ENCODE measurements around the gene PSMB5.

Gene PSMB5

GRCh38 chr14:22997676-22998323, 36.9 kb downstream of the PSMB5 start:
- H3K4me3 Mint-ChIP-seq, result no peak overlapping the region
- H3K9me3 Mint-ChIP-seq, result no peaks in the 10 kb centered on the region
- DNase-seq (ENCODE audit: low spot score in 2 of 2) (no peak), ATAC-seq (replicated peaks; ENCODE audit: extremely low read depth, poor library complexity, severe bottlenecking) (no peak)
- H3K4me1 Mint-ChIP-seq, result peaks cover 4% of the 10 kb centered on the region
- H3K27me3 Mint-ChIP-seq, result no peaks in the 10 kb centered on the region
- no peak overlapping the region for H3K27ac Mint-ChIP-seq (ENCODE audit: low read depth)
- H3K36me3 Mint-ChIP-seq (ENCODE audit: insufficient read depth), result no peaks in the 10 kb centered on the region

DNA sequence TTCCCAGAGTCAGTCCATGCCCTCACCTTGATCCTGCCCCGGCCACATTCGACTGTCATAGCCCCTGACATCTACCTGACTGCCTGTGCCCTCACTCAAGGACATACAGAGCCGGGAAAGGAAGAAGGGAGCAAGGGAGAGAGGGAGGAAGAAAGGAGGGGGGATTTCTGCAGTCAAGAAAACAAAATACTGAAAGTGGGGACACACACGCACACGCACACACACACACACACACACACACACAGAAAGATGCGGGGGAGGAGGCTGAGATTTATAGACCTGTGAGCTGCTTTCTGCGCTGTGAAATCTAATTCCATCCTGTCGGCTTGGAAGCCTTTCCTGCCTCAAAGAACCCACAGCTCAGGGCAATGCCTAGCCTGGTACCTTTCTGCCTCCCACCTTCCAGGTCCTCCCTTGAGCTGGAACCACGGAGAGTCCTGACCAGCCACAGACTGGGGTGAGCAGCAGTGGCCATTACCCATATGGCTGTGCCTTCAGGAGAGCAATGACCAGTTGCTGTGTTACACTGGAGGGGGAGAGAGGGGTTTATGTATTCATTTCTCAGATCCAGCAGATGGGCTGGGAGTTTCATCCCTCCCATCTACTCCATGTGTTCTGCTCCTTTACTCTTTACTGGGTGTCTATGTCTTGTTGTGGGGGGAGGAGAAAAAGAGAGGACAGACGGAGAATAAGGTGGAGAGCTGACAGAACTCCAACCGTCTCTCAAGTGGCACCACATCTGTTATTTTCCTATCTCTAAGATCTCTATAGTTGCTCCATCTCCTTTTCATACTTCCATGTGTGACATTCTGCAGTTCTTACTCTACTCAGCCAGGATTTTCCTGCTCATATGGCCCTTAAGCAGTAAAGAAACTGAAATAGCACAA, 37.7 kb downstream of the PSMB5 start:
- ATAC-seq (replicated peaks; ENCODE audit: extremely low read depth, poor library complexity, severe bottlenecking) (no peak), DNase-seq (ENCODE audit: low spot score in 2 of 2) (no peak)
- Mint-ChIP-seq H3K4me1 (peaks cover 4% of the 10 kb centered on the region), H3K27me3 (no peaks in the 10 kb centered on the region), H3K27ac (ENCODE audit: low read depth) (no peak overlapping the region), H3K4me3 (no peak overlapping the region), H3K9me3 (no peaks in the 10 kb centered on the region), H3K36me3 (ENCODE audit: insufficient read depth) (no peaks in the 10 kb centered on the region)

DNA sequence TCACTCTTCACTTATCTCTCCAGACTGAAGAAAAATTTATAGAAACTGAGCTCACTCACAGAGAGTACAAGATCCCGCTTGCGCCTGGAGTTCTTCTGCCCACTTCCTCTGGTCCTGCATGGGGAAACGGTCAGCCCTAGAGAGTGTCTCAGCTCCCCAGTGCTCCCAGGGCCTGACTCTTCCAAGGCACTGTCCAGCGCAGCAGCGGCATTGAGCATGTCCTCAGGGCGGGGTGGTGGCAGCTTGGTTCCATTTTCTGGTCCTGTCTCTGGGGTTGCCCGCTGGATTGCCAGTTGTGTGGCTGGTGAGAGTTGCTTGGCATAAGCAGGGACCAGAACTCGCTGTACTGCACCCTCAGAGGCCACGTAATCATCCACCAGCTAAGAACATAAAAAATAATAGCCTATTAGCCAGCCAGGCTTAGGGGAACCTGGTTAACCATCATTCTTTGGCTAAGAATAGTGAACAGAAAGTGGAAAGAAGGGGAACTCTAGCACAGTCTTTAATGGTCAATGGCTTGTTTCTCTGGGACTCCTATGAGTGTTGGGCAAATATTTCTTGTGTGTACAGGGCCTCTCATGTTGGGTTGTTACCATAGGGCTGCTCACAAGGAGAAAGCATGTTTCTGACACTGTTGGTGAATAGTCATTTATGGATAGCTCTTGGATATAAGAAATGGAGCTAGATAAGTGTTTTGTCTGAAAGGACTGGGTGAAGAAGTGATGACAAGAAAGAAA, 38.6 kb downstream of the PSMB5 start:
- Mint-ChIP-seq H3K4me3 (no peak overlapping the region), H3K27ac (ENCODE audit: low read depth) (no peak overlapping the region), H3K9me3 (no peaks in the 10 kb centered on the region), H3K4me1 (peaks cover 4% of the 10 kb centered on the region), H3K36me3 (ENCODE audit: insufficient read depth) (no peaks in the 10 kb centered on the region), H3K27me3 (no peaks in the 10 kb centered on the region)
- no peak for ATAC-seq (replicated peaks; ENCODE audit: extremely low read depth, poor library complexity, severe bottlenecking)
- DNase-seq (ENCODE audit: low spot score in 2 of 2), result no peak

DNA sequence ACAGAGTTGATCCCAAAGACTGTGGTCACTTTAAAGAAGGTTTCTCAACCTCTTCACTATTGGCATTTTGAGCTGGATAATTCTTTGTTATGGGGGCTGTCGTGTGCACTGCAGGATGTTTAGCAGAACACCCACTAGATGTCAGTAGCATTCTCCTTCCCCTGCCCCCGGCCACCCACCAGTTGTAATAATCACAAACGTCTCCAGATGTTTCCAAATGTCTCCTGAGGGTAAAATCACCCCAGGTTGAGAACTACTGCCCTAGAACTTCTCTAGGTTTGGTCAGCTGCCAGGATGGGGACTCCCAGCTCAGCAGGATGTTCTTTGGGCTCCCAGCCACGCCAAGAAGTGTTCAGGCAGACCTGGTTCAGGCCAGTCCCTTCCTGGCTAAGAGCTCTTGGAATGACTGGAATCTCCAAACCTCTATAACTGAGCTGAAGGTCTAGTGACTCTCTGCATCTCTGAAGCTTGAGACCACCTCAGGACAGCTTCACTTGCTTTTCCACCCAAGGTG, 39.9 kb downstream of the PSMB5 start:
- ATAC-seq (replicated peaks; ENCODE audit: extremely low read depth, poor library complexity, severe bottlenecking), result peak; percentile 58
- Mint-ChIP-seq H3K4me3 (no peak overlapping the region), H3K9me3 (no peaks in the 10 kb centered on the region), H3K27me3 (no peaks in the 10 kb centered on the region), H3K4me1 (peaks cover 4% of the 10 kb centered on the region), H3K27ac (ENCODE audit: low read depth) (no peak overlapping the region), H3K36me3 (ENCODE audit: insufficient read depth) (no peaks in the 10 kb centered on the region)
- no peak for DNase-seq (ENCODE audit: low spot score in 2 of 2)

DNA sequence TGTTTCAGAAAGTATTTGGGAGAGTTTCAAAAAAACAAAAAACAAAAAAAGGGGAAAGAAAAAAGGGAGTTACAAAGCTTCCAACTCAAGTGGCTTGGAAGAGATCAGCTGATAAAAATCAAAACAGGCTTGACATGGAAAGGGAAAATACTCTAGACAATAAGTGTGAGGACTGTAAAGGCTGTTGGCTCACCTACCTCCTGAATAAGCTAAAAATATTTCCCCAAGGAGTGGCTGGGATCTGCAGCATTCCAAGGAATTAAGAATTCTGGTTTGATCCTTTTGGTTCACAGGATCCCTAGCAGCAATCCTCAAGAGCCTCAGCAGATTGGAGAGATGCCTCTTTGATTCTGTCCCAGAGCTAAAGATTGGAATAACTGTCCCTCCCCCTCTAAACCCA, 41.2 kb downstream of the PSMB5 start:
- H3K4me3 Mint-ChIP-seq, result no peak overlapping the region
- H3K4me1 Mint-ChIP-seq, result peaks cover 4% of the 10 kb centered on the region
- H3K9me3 Mint-ChIP-seq, result no peaks in the 10 kb centered on the region
- DNase-seq (ENCODE audit: low spot score in 2 of 2) (no peak), ATAC-seq (replicated peaks; ENCODE audit: extremely low read depth, poor library complexity, severe bottlenecking) (no peak)
- no peaks in the 10 kb centered on the region for H3K36me3 Mint-ChIP-seq (ENCODE audit: insufficient read depth)
- H3K27me3 Mint-ChIP-seq, result no peaks in the 10 kb centered on the region
- no peak overlapping the region for H3K27ac Mint-ChIP-seq (ENCODE audit: low read depth)

GRCh38 chr14:22991852-22992251, 42.8 kb downstream of the PSMB5 start:
- H3K9me3 Mint-ChIP-seq, result no peaks in the 10 kb centered on the region
- H3K4me1 Mint-ChIP-seq, result peaks cover 4% of the 10 kb centered on the region
- H3K36me3 Mint-ChIP-seq (ENCODE audit: insufficient read depth), result no peaks in the 10 kb centered on the region
- DNase-seq (ENCODE audit: low spot score in 2 of 2) (no peak), ATAC-seq (replicated peaks; ENCODE audit: extremely low read depth, poor library complexity, severe bottlenecking) (no peak)
- H3K4me3 Mint-ChIP-seq, result no peak overlapping the region
- H3K27ac Mint-ChIP-seq (ENCODE audit: low read depth), result no peak overlapping the region
- H3K27me3 Mint-ChIP-seq, result no peaks in the 10 kb centered on the region

GRCh38 chr14:22987291-22987690, 47.4 kb downstream of the PSMB5 start:
- H3K27me3 Mint-ChIP-seq, result no peaks in the 10 kb centered on the region
- H3K4me1 Mint-ChIP-seq, result no peaks in the 10 kb centered on the region
- H3K4me3 Mint-ChIP-seq, result no peak overlapping the region
- H3K36me3 Mint-ChIP-seq (ENCODE audit: insufficient read depth), result peaks cover 2% of the 10 kb centered on the region
- no peak for ATAC-seq (replicated peaks; ENCODE audit: extremely low read depth, poor library complexity, severe bottlenecking)
- no peaks in the 10 kb centered on the region for H3K9me3 Mint-ChIP-seq
- DNase-seq (ENCODE audit: low spot score in 2 of 2), result no peak
- no peak overlapping the region for H3K27ac Mint-ChIP-seq (ENCODE audit: low read depth)

DNA sequence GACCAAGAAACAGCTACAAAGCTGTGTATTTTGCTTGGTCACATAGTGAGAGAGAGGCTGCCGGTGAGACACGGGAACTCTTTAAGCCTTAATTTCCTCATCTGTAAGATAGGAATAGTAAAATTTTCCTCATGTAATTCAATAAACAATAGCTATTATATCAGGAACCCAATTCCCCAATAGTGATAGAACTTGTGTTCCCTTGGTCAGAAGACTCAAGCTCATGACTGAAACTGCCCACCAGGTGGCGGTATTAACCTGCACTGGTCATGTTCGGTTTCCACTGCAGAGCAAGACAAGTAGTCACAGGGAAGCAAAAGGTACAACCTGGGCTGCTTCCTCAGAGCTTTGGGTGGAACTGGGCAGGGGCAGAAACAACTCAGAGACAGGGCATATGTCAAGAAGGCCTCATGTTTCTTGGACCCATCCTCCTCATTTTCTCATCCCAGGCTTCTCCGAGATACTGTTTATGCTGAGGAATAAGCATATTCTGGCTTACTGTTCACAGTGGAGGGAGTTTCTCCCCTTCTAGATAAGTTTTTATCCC, 48.1 kb downstream of the PSMB5 start:
- H3K27me3 Mint-ChIP-seq, result no peaks in the 10 kb centered on the region
- H3K27ac Mint-ChIP-seq (ENCODE audit: low read depth), result no peak overlapping the region
- H3K9me3 Mint-ChIP-seq, result no peaks in the 10 kb centered on the region
- H3K4me3 Mint-ChIP-seq, result no peak overlapping the region
- peaks cover 2% of the 10 kb centered on the region for H3K36me3 Mint-ChIP-seq (ENCODE audit: insufficient read depth)
- DNase-seq (ENCODE audit: low spot score in 2 of 2) (peak; percentile 76 to 82), ATAC-seq (replicated peaks; ENCODE audit: extremely low read depth, poor library complexity, severe bottlenecking) (peak; percentile 66)
- no peaks in the 10 kb centered on the region for H3K4me1 Mint-ChIP-seq

DNA sequence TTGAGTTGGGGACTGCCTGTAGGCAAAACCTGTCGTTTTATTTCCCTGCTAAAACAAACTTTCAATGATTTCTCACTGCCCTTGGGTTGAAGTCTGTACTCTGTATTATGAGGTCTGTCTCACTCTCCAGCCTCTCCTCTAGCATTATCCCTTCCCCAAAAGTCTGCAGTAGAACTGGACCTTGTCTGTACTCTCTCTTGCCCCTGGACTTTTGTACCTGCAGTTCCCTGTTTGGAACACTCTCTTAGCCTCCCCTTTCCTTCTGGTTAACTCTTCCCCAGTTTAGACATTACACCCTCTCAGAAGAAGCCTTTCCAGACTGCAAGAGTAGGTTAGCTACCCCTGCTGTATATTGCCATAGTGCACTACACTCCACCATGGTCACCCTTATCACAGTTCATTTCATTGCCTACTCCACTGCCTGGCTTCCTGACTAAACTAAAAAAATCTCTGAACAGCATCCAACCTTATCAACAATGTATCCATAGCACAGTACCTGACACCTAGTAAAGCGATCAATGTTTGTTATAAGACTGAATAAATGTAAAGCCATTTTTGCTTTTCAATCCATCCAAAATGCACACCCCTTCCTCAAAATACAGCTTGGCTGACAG, 48.7 kb downstream of the PSMB5 start:
- Mint-ChIP-seq H3K36me3 (ENCODE audit: insufficient read depth) (peaks cover 2% of the 10 kb centered on the region), H3K27ac (ENCODE audit: low read depth) (no peak overlapping the region), H3K4me1 (no peaks in the 10 kb centered on the region), H3K9me3 (no peaks in the 10 kb centered on the region), H3K27me3 (no peaks in the 10 kb centered on the region), H3K4me3 (no peak overlapping the region)
- no peak for ATAC-seq (replicated peaks; ENCODE audit: extremely low read depth, poor library complexity, severe bottlenecking)
- DNase-seq (ENCODE audit: low spot score in 2 of 2), result no peak

DNA sequence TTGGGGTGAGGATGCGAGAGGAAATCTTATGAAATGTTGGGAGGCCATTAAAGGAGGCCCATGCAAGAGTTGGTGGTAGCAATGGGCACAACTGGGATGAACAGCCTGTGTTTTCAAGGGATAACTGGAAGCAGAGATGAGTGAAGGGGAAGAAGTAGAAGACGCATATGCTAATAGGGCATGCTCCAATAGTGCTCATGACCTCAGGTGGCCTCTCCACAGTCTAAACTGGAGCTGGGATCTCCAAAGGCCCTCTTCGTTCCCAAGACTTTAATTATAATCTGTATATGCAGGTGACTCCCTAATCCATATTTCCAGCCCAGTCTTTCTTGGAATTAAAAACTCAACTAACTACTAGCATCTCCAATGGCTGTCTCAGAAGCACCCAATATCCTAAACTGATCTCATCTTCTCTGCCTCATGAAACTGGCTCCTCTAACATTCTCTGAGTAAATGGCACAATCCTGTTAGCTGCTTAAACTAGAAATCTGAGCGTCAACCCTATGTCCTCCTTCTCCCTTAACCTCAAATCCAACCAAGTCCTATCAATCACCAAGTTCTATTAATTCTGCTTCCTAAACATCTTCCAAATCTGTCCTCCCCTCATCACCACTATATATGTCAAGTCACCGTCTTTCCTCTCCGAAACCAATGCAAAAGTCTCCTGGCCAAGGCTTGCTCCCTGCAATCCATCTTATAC, 49.6 kb downstream of the PSMB5 start:
- no peak for ATAC-seq (replicated peaks; ENCODE audit: extremely low read depth, poor library complexity, severe bottlenecking)
- H3K4me3 Mint-ChIP-seq, result no peak overlapping the region
- H3K36me3 Mint-ChIP-seq (ENCODE audit: insufficient read depth), result peaks cover 2% of the 10 kb centered on the region
- H3K4me1 Mint-ChIP-seq, result no peaks in the 10 kb centered on the region
- no peak for DNase-seq (ENCODE audit: low spot score in 2 of 2)
- H3K9me3 Mint-ChIP-seq, result no peaks in the 10 kb centered on the region
- peaks cover under 1% of the 10 kb centered on the region for H3K27me3 Mint-ChIP-seq
- no peak overlapping the region for H3K27ac Mint-ChIP-seq (ENCODE audit: low read depth)

GRCh38 chr14:22982477-22983245, 52.0 kb downstream of the PSMB5 start, which contains the start of gene AJUBA:
Gene AJUBA (minus strand): TSS chr14:22982551. CDS start chr14:22982266, 285 bp downstream.
- peaks cover 2% of the 10 kb centered on the region for H3K36me3 Mint-ChIP-seq (ENCODE audit: insufficient read depth)
- H3K27me3 Mint-ChIP-seq, result peaks cover 6% of the 10 kb centered on the region
- DNase-seq (ENCODE audit: low spot score in 2 of 2), result peak; percentile 35 to 50
- no peak within 1 kb of the TSS for H3K4me3 Mint-ChIP-seq
- H3K27ac Mint-ChIP-seq (ENCODE audit: low read depth), result no peak within 1 kb of the TSS
- no peaks in the 10 kb centered on the region for H3K9me3 Mint-ChIP-seq
- peak; percentile 58 for ATAC-seq (replicated peaks; ENCODE audit: extremely low read depth, poor library complexity, severe bottlenecking)
- no peaks in the 10 kb centered on the region for H3K4me1 Mint-ChIP-seq
